Rectal smooth muscle tissue (tissue), 1 donor: ENCODE results near the gene CNOT4.
"Not testable (repeated sequence)": the region's sequence is repeated elsewhere in the genome, so short reads cannot be mapped to it uniquely, and the experiment has no call there.

Source experiments
- H3K27ac ChIP-seq: one replicate; pipeline ENCODE4 v1.7.0; 2013; ENCODE audit warnings: low read depth, low read length, inconsistent platforms
- H3K27me3 ChIP-seq: one replicate; pipeline ENCODE4 v1.7.0; 2013; ENCODE audit warnings: low read length; ENCODE audit not compliant: control insufficient read depth, insufficient read depth
- H3K36me3 ChIP-seq: one replicate; pipeline ENCODE4 v1.7.0; 2013; ENCODE audit warnings: low read length; ENCODE audit not compliant: control insufficient read depth, insufficient read depth
- H3K4me1 ChIP-seq: one replicate; pipeline ENCODE4 v1.7.0; 2013; ENCODE audit warnings: low read length; ENCODE audit not compliant: control insufficient read depth, insufficient read depth
- H3K4me3 ChIP-seq: one replicate; pipeline ENCODE4 v1.7.0; 2013; ENCODE audit warnings: low read length
- H3K9ac ChIP-seq: one replicate; pipeline ENCODE4 v1.7.0; 2013; ENCODE audit warnings: low read length

Gene CNOT4

GRCh38 chr7:135469705-135470104 is 40.2 kb downstream of the CNOT4 start:
- H3K27ac ChIP-seq, H3K4me1 ChIP-seq, H3K36me3 ChIP-seq, H3K27me3 ChIP-seq, H3K9ac ChIP-seq, H3K4me3 ChIP-seq: not testable (repeated sequence)

- H3K27ac ChIP-seq = no peak overlapping the region
- no peaks in the 10 kb centered on the region for H3K4me1 ChIP-seq
- H3K36me3 ChIP-seq = no peaks in the 10 kb centered on the region
- H3K27me3 ChIP-seq = no peaks in the 10 kb centered on the region
- H3K9ac ChIP-seq = no peak overlapping the region
- no peak overlapping the region for H3K4me3 ChIP-seq
These were observed 42.6 kb downstream of the CNOT4 start for GRCh38 chr7:135467207-135467711.

- no peaks in the 10 kb centered on the region for H3K36me3 ChIP-seq
- H3K9ac ChIP-seq = no peak overlapping the region
- no peaks in the 10 kb centered on the region for H3K4me1 ChIP-seq
- no peak overlapping the region for H3K4me3 ChIP-seq
- H3K27ac ChIP-seq = no peak overlapping the region
- H3K27me3 ChIP-seq = no peaks in the 10 kb centered on the region
These were observed 43.3 kb downstream of the CNOT4 start for GRCh38 chr7:135466442-135467206.

- Histone ChIP-seq H3K27me3 (no peaks in the 10 kb centered on the region), H3K9ac (no peak overlapping the region), H3K4me3 (no peak overlapping the region), H3K36me3 (no peaks in the 10 kb centered on the region), H3K4me1 (no peaks in the 10 kb centered on the region), H3K27ac (no peak overlapping the region)
These were observed 46.0 kb downstream of the CNOT4 start for GRCh38 chr7:135463908-135464307.

- Histone ChIP-seq H3K36me3 (no peaks in the 10 kb centered on the region), H3K4me1 (no peaks in the 10 kb centered on the region), H3K27me3 (no peaks in the 10 kb centered on the region), H3K9ac (no peak overlapping the region), H3K27ac (no peak overlapping the region), H3K4me3 (no peak overlapping the region)
These were observed 49.8 kb downstream of the CNOT4 start for GRCh38 chr7:135459951-135460567.

GRCh38 chr7:135459076-135459475 is 50.8 kb downstream of the CNOT4 start:
- H3K4me3 ChIP-seq = no peak overlapping the region
- H3K36me3 ChIP-seq = no peaks in the 10 kb centered on the region
- no peak overlapping the region for H3K27ac ChIP-seq
- H3K27me3 ChIP-seq = no peaks in the 10 kb centered on the region
- H3K9ac ChIP-seq = no peak overlapping the region
- H3K4me1 ChIP-seq = no peaks in the 10 kb centered on the region

- no peaks in the 10 kb centered on the region for H3K4me1 ChIP-seq
- H3K27ac ChIP-seq = no peak overlapping the region
These were observed 55.8 kb downstream of the CNOT4 start for GRCh38 chr7:135454060-135454459.

GRCh38 chr7:135449436-135449835 is 60.5 kb downstream of the CNOT4 start:
- Histone ChIP-seq H3K36me3 (no peaks in the 10 kb centered on the region), H3K4me3 (no peak overlapping the region), H3K4me1 (no peaks in the 10 kb centered on the region), H3K9ac (no peak overlapping the region), H3K27me3 (no peaks in the 10 kb centered on the region), H3K27ac (no peak overlapping the region)

More at GRCh38 chr7:135454060-135454459, 55.8 kb downstream of the CNOT4 start:
- no peak overlapping the region for H3K9ac ChIP-seq
- H3K4me3 ChIP-seq = no peak overlapping the region
- no peaks in the 10 kb centered on the region for H3K27me3 ChIP-seq
- no peaks in the 10 kb centered on the region for H3K36me3 ChIP-seq

GRCh38 chr7:135448753-135449152 is 61.1 kb downstream of the CNOT4 start:
- Histone ChIP-seq H3K9ac (no peak overlapping the region), H3K4me1 (no peaks in the 10 kb centered on the region), H3K4me3 (no peak overlapping the region), H3K27me3 (no peaks in the 10 kb centered on the region), H3K36me3 (no peaks in the 10 kb centered on the region), H3K27ac (no peak overlapping the region)

- Histone ChIP-seq H3K27me3 (no peaks in the 10 kb centered on the region), H3K27ac (no peak overlapping the region), H3K9ac (no peak overlapping the region), H3K4me3 (no peak overlapping the region), H3K36me3 (no peaks in the 10 kb centered on the region), H3K4me1 (no peaks in the 10 kb centered on the region)
These were observed 62.2 kb downstream of the CNOT4 start for GRCh38 chr7:135447748-135448147.

GRCh38 chr7:135445690-135446089 is 64.2 kb downstream of the CNOT4 start:
- no peaks in the 10 kb centered on the region for H3K36me3 ChIP-seq
- H3K9ac ChIP-seq = no peak overlapping the region
- no peaks in the 10 kb centered on the region for H3K4me1 ChIP-seq
- H3K27me3 ChIP-seq = no peaks in the 10 kb centered on the region
- no peak overlapping the region for H3K4me3 ChIP-seq
- no peak overlapping the region for H3K27ac ChIP-seq

- not testable (repeated sequence) for H3K4me1 ChIP-seq, H3K27me3 ChIP-seq, H3K27ac ChIP-seq, H3K4me3 ChIP-seq, H3K9ac ChIP-seq, H3K36me3 ChIP-seq
These were observed 64.6 kb downstream of the CNOT4 start for GRCh38 chr7:135445266-135445665.

GRCh38 chr7:135441791-135442190 is 68.1 kb downstream of the CNOT4 start:
- Histone ChIP-seq H3K27me3 (no peaks in the 10 kb centered on the region), H3K4me3 (no peak overlapping the region), H3K27ac (no peak overlapping the region), H3K9ac (no peak overlapping the region), H3K36me3 (no peaks in the 10 kb centered on the region), H3K4me1 (no peaks in the 10 kb centered on the region)
